ENCODE measurements around the gene FMNL2. TPM values are rescaled to one million over a fixed set of nuclear protein-coding genes. Genes with fewer than 3 reads are reported as not detected.
A peak's percentile ranks its signal among the peaks of the same experiment; 100 is the strongest.

FMNL2 gene
- total and polyA plus RNA-seq, 4 donors = 1.5 to 9.3 (median 5.1) TPM

DNA sequence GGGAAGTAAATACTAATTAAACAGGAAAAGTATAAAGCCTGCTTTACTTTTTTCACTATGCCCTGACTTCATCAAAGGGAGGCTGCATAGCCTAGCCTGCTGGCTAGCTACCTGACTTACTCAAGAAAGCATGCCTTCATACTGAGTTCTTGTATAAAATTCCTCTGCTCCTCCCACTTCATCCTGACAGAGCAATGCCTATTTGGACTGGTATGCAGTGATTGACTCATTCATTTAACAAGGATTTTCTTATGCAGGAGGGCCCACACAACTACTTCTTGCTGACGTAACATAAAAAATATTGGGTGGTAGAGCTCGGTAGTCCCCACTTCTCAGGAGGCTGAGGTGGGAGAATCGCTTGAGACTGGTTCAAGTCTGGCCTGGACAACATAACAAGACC lies 311.8 kb downstream of the FMNL2 start:
- no peak for DNase-seq (ENCODE audit: low spot score)
- 90% methylated on average over 3 of the region's 3 CpGs for WGBS
- no peak overlapping the region for H3K27ac ChIP-seq (ENCODE audit: low read depth in 1 of 2, low read length in 2 of 2)

DNA sequence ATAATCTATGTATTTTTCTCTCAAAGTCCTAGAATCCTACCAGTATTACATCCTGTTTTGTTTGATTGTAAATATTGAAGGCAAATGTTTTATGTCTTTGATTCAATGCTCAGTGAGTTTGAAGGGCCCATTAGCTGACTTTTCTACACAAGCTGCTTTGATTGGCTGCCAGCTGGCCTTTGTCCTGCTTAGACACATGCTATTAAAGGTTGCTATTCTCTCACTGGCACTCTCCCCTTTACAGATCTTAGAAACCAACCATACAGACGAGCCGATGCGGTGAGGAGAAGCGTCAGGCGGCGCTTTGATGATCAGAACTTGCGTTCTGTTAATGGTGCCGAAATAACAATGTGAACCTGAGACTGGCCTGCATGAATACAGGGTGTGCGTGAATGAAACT lies 312.6 kb downstream of the FMNL2 start:
- TF ChIP-seq EGR1 (IDR thresholded peaks at IDR 0.05; ENCODE audit: low read depth in 2 of 2) = no peak
- no peak for TF ChIP-seq TAF1 (conservative IDR thresholded peaks at IDR 0.05)
- TF ChIP-seq, protein P1, sequence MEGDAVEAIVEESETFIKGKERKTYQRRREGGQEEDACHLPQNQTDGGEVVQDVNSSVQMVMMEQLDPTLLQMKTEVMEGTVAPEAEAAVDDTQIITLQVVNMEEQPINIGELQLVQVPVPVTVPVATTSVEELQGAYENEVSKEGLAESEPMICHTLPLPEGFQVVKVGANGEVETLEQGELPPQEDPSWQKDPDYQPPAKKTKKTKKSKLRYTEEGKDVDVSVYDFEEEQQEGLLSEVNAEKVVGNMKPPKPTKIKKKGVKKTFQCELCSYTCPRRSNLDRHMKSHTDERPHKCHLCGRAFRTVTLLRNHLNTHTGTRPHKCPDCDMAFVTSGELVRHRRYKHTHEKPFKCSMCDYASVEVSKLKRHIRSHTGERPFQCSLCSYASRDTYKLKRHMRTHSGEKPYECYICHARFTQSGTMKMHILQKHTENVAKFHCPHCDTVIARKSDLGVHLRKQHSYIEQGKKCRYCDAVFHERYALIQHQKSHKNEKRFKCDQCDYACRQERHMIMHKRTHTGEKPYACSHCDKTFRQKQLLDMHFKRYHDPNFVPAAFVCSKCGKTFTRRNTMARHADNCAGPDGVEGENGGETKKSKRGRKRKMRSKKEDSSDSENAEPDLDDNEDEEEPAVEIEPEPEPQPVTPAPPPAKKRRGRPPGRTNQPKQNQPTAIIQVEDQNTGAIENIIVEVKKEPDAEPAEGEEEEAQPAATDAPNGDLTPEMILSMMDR (IDR thresholded peaks at IDR 0.05; ENCODE audit: low read depth, low read length, missing input control) = no peak
- TF ChIP-seq RAD21 (IDR thresholded peaks at IDR 0.05) = peak in 1 of 2 donors; percentile 9
- TF ChIP-seq SP1 (IDR thresholded peaks at IDR 0.05) = peak; percentile 21
- TF ChIP-seq FOXA1 (IDR thresholded peaks at IDR 0.05) = no peak
- no peak for TF ChIP-seq GABPA (IDR thresholded peaks at IDR 0.05 in 1 of 2, conservative IDR thresholded peaks at IDR 0.05 in 1 of 2)
- no peak for TF ChIP-seq FOXA2 (IDR thresholded peaks at IDR 0.05)
- TF ChIP-seq HNF4A (conservative IDR thresholded peaks at IDR 0.05) = peak; percentile 30 to 33
- TF ChIP-seq RXRA (IDR thresholded peaks at IDR 0.05) = peak in 1 of 2 donors; percentile 7
- no peak for TF ChIP-seq HNF4G (IDR thresholded peaks at IDR 0.05)
- TF ChIP-seq YY1 (IDR thresholded peaks at IDR 0.05) = no peak
- TF ChIP-seq, protein P2, sequence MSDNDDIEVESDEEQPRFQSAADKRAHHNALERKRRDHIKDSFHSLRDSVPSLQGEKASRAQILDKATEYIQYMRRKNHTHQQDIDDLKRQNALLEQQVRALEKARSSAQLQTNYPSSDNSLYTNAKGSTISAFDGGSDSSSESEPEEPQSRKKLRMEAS (IDR thresholded peaks at IDR 0.05) = no peak
- TF ChIP-seq, protein P3, sequence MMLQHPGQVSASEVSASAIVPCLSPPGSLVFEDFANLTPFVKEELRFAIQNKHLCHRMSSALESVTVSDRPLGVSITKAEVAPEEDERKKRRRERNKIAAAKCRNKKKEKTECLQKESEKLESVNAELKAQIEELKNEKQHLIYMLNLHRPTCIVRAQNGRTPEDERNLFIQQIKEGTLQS (IDR thresholded peaks at IDR 0.05) = no peak
- TF ChIP-seq NR2F2 (IDR thresholded peaks at IDR 0.05) = no peak
- no peak for TF ChIP-seq JUND (IDR thresholded peaks at IDR 0.05)
- Histone ChIP-seq H3K4me1 (ENCODE audit: control insufficient read depth in 4 of 4, insufficient read depth in 4 of 4, low read length in 3 of 4) (peaks cover 0 to 9% (median 4%) of the 10 kb centered on the region in 4 donors), H3K9me3 (ENCODE audit: control insufficient read depth in 4 of 4, low read length in 3 of 4) (no peaks in the 10 kb centered on the region), H3K27ac (ENCODE audit: low read depth in 1 of 2, low read length in 2 of 2) (no peak overlapping the region), H3K9ac (ENCODE audit: low read depth in 1 of 2, low read length in 2 of 2) (no peak overlapping the region), H3K36me3 (ENCODE audit: control insufficient read depth in 4 of 4, insufficient read depth in 3 of 4, low read depth in 1 of 4, low read length in 3 of 4) (peaks cover 0 to 9% (median 0%) of the 10 kb centered on the region in 4 donors), H3K27me3 (ENCODE audit: control insufficient read depth in 4 of 4, insufficient read depth in 4 of 4, low read length in 3 of 4) (no peaks in the 10 kb centered on the region), H3K4me3 (ENCODE audit: low read depth in 1 of 3, low read length in 3 of 3) (no peak overlapping the region)
- 52% methylated on average over 9 of the region's 9 CpGs for whole genome bisulfite sequencing
- no peak for DNase-seq (ENCODE audit: low spot score)

More for the DNA sequence above, 311.8 kb downstream of the FMNL2 start:
- no peaks in the 10 kb centered on the region for H3K27me3 ChIP-seq (ENCODE audit: control insufficient read depth in 4 of 4, insufficient read depth in 4 of 4, low read length in 3 of 4)
- no peaks in the 10 kb centered on the region for H3K9me3 ChIP-seq (ENCODE audit: control insufficient read depth in 4 of 4, low read length in 3 of 4)
- H3K4me1 ChIP-seq (ENCODE audit: control insufficient read depth in 4 of 4, insufficient read depth in 4 of 4, low read length in 3 of 4) = peaks cover 0 to 9% (median 4%) of the 10 kb centered on the region in 4 donors
- no peak overlapping the region for H3K4me3 ChIP-seq (ENCODE audit: low read depth in 1 of 3, low read length in 3 of 3)
- no peak overlapping the region for H3K9ac ChIP-seq (ENCODE audit: low read depth in 1 of 2, low read length in 2 of 2)
- peaks cover 0 to 4% (median 0%) of the 10 kb centered on the region in 4 donors for H3K36me3 ChIP-seq (ENCODE audit: control insufficient read depth in 4 of 4, insufficient read depth in 3 of 4, low read depth in 1 of 4, low read length in 3 of 4)
- TF ChIP-seq FOXA2 (IDR thresholded peaks at IDR 0.05) = no peak
- no peak for TF ChIP-seq TAF1 (conservative IDR thresholded peaks at IDR 0.05)

DNA sequence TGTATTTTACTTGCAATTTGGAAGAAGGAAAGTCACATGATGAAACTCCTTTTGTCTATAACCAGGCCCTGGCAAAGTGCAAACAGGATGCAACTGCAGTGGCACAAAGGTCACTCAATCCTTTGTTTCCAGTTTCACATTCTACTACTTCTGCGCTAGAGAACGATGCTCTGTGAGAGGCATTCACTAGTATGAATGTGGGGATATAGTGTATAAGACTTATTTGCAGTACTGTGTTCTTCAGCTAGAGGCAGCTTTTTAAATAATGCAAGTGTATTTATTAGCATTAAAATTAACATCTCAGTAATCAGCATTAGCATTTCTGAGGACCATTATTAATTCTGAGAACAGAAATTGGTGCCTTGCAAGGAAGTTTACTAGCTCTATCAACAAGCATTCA lies 313.4 kb downstream of the FMNL2 start:
- no peak for DNase-seq (ENCODE audit: low spot score)
- 12% methylated on average over 2 of the region's 2 CpGs for WGBS
- TF ChIP-seq JUND (IDR thresholded peaks at IDR 0.05) = no peak
- TF ChIP-seq RAD21 (IDR thresholded peaks at IDR 0.05) = no peak
- TF ChIP-seq YY1 (IDR thresholded peaks at IDR 0.05) = no peak
- TF ChIP-seq HNF4A (conservative IDR thresholded peaks at IDR 0.05) = peak; percentile 41 to 45
- TF ChIP-seq SP1 (IDR thresholded peaks at IDR 0.05) = peak; percentile 60
- TF ChIP-seq, protein P3 (IDR thresholded peaks at IDR 0.05) = no peak
- no peak for TF ChIP-seq HNF4G (IDR thresholded peaks at IDR 0.05)
- TF ChIP-seq, protein P1 (IDR thresholded peaks at IDR 0.05; ENCODE audit: low read depth, low read length, missing input control) = peak; percentile 5
- peak; percentile 49 to 58 for TF ChIP-seq RXRA (IDR thresholded peaks at IDR 0.05)
- H3K27me3 ChIP-seq (ENCODE audit: control insufficient read depth in 4 of 4, insufficient read depth in 4 of 4, low read length in 3 of 4) = no peaks in the 10 kb centered on the region
- peaks cover 0 to 14% (median 0%) of the 10 kb centered on the region in 4 donors for H3K36me3 ChIP-seq (ENCODE audit: control insufficient read depth in 4 of 4, insufficient read depth in 3 of 4, low read depth in 1 of 4, low read length in 3 of 4)
- no peaks in the 10 kb centered on the region for H3K9me3 ChIP-seq (ENCODE audit: control insufficient read depth in 4 of 4, low read length in 3 of 4)
- no peak overlapping the region for H3K27ac ChIP-seq (ENCODE audit: low read depth in 1 of 2, low read length in 2 of 2)
- no peak overlapping the region for H3K4me3 ChIP-seq (ENCODE audit: low read depth in 1 of 3, low read length in 3 of 3)
- H3K4me1 ChIP-seq (ENCODE audit: control insufficient read depth in 4 of 4, insufficient read depth in 4 of 4, low read length in 3 of 4) = peaks cover 0 to 9% (median 4%) of the 10 kb centered on the region in 4 donors
- no peak overlapping the region for H3K9ac ChIP-seq (ENCODE audit: low read depth in 1 of 2, low read length in 2 of 2)
